Psoas muscle (tissue), 8 donors: ENCODE measurements around the gene GLT1D1. TPM values are rescaled to one million over a fixed set of nuclear protein-coding genes. Genes with fewer than 3 reads are reported as not detected.

Experiments used
- ATAC-seq, 4 donors: fragments of 200-7000 bp; cut with Tn5 transposase; one replicate each; pipeline ENCODE4 v1.9.1; 2020; ENCODE audit warnings: moderate library complexity in 3 of 4, mild to moderate bottlenecking in 2 of 4
- DNase-seq, 2 donors: peaks; one replicate each; pipeline ENCODE4 v3.0.0-alpha.2; 2020
- H3K27ac ChIP-seq: fragments of 200-600 bp; one replicate; pipeline ENCODE4 v1.8.0; 2022
- H3K27me3 ChIP-seq, 3 donors: fragments of 200-600 bp in 1 of 3; one replicate each; pipeline versions ENCODE4 v1.6.1 to v1.8.0; 2013 to 2022; ENCODE audit warnings: low read length in 2 of 3, mild to moderate bottlenecking in 2 of 3, moderate library complexity in 1 of 3; ENCODE audit not compliant: insufficient read depth in 3 of 3
- H3K36me3 ChIP-seq, 2 donors: fragments of 200-600 bp in 1 of 2; one replicate each; pipeline versions ENCODE4 v1.6.1 to v1.8.0; 2013 to 2022; ENCODE audit warnings: low read depth in 1 of 2, mild to moderate bottlenecking in 1 of 2, moderate library complexity in 1 of 2; ENCODE audit not compliant: insufficient read depth in 1 of 2
- H3K4me1 ChIP-seq: fragments of 200-600 bp; one replicate; pipeline ENCODE4 v1.8.0; 2022
- H3K4me3 ChIP-seq: fragments of 200-600 bp; one replicate; pipeline ENCODE4 v1.8.0; 2022; ENCODE audit warnings: mild to moderate bottlenecking
- H3K9me3 ChIP-seq: fragments of 200-600 bp; one replicate; pipeline ENCODE4 v1.8.0; 2022
- WGBS, 3 donors: extraction: QIAGEN DNeasy Blood & Tissue Kit; methylation state at CpG; one replicate each; pipeline versions ENCODE4 v1.1.6 to v1.1.7; 2013; 5-methylcytosine and 5-hydroxymethylcytosine counted together
- intact Hi-C, 2 donors: fragments of 100-400 bp; cut with DNase I; formaldehyde crosslinking; loops; one replicate each; pipeline versions ENCODE4 v1.11.0 to v1.14.2; 2022
- polyA plus RNA-seq, 3 donors: library from polyadenylated mRNA; stranded (reverse); fragments of 200-250 nt; gene quantifications; one replicate each; pipeline ENCODE4 v1.2.3, GENCODE V29; 2013
- total RNA-seq, 4 donors: library from RNA; stranded (reverse); fragmentation: NEBNext Ultra II Directional in 2 of 4; extraction: Animal tissue kit (Norgen Biotek cat#: 25700) in 2 of 4; gene quantifications; one replicate each; pipeline versions ENCODE4 v1.2.1 to v1.2.4, GENCODE V29; 2021 to 2023
- TF ChIP-seq, protein P1 (sequence below): fragments of 200-600 bp; IDR thresholded peaks from one replicate; pipeline ENCODE4 v1.8.0; 2022; ENCODE audit warnings: antibody characterized with exemption
- donor health status: healthy with polysubstance abuse.
- donor health status: DM: no; HTN: no; CAD: no; lungs with moderate emphysema.
- donor health status: Bipolar disorder and iron deficiency.
- donor health status: healthy.
- donor health status: DM: yes; HTN: yes; CAD: no.
- donor health status: DM: no; HTN: no; CAD: no.
- donor health status: DM: no; HTN: no; CAD: no.
- donor health status: DM: yes; HTN: yes; CAD: no.

Gene GLT1D1
- total and polyA plus RNA-seq, 7 donors: 0.32 to 3.1 (median 0.95) TPM

GRCh38 chr12:128981971-128982533 is 128.8 kb downstream of the GLT1D1 start:
- no peaks in the 10 kb centered on the region for H3K36me3 ChIP-seq
- WGBS, 3 donors: 36 to 55% (median 40%) methylated on average over 8 of the region's 8 CpGs
- intact Hi-C loops: no loop called here

GRCh38 chr12:128982933-128983332 is 129.7 kb downstream of the GLT1D1 start:
- Histone ChIP-seq H3K36me3 (no peaks in the 10 kb centered on the region), H3K27me3 (peaks cover 0 to 8% (median 3%) of the 10 kb centered on the region in 3 donors), H3K27ac (no peak overlapping the region), H3K4me1 (no peaks in the 10 kb centered on the region), H3K4me3 (no peak overlapping the region), H3K9me3 (no peaks in the 10 kb centered on the region)
- 75 to 87% (median 79%) methylated on average over 9 of the region's 9 CpGs for WGBS, 3 donors
- TF ChIP-seq, protein P1, sequence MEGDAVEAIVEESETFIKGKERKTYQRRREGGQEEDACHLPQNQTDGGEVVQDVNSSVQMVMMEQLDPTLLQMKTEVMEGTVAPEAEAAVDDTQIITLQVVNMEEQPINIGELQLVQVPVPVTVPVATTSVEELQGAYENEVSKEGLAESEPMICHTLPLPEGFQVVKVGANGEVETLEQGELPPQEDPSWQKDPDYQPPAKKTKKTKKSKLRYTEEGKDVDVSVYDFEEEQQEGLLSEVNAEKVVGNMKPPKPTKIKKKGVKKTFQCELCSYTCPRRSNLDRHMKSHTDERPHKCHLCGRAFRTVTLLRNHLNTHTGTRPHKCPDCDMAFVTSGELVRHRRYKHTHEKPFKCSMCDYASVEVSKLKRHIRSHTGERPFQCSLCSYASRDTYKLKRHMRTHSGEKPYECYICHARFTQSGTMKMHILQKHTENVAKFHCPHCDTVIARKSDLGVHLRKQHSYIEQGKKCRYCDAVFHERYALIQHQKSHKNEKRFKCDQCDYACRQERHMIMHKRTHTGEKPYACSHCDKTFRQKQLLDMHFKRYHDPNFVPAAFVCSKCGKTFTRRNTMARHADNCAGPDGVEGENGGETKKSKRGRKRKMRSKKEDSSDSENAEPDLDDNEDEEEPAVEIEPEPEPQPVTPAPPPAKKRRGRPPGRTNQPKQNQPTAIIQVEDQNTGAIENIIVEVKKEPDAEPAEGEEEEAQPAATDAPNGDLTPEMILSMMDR: no peak
- intact Hi-C loops: no loop called here
- ATAC-seq (no peak), DNase-seq (no peak)

More at GRCh38 chr12:128981971-128982533, 128.8 kb downstream of the GLT1D1 start:
- H3K4me3 ChIP-seq: no peak overlapping the region
- H3K27ac ChIP-seq: no peak overlapping the region
- H3K9me3 ChIP-seq: no peaks in the 10 kb centered on the region
- no peaks in the 10 kb centered on the region for H3K4me1 ChIP-seq
- DNase-seq (no peak), ATAC-seq (no peak)
- TF ChIP-seq, protein P1: no peak
- peaks cover 0 to 15% (median 2%) of the 10 kb centered on the region in 3 donors for H3K27me3 ChIP-seq

DNA sequence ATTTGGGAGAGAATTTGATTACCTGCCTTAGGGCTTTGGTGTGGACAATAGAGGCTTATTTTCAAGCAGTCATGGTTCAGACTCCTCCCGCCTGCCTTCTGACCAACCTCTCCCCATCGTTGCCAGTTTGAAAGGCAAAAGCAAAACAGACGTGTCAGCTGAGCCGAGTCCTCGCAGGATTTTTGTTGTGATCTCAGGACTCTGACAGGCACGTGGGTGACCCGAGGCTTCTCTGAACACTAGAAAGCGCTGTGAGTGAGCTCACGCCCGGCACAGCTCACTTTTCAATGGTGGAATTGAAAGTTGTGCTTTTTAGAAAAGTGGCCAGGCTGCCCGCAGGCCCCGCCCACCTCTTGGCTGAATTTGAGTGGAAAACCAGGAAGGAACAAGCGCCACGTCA is 130.1 kb downstream of the GLT1D1 start:
- Histone ChIP-seq H3K36me3 (no peaks in the 10 kb centered on the region), H3K4me3 (no peak overlapping the region), H3K27ac (no peak overlapping the region), H3K9me3 (no peaks in the 10 kb centered on the region), H3K4me1 (no peaks in the 10 kb centered on the region), H3K27me3 (peaks cover 0 to 4% (median 3%) of the 10 kb centered on the region in 3 donors)
- TF ChIP-seq, protein P1: no peak
- intact Hi-C loops: no loop called here
- no peak for DNase-seq
- 71 to 80% (median 76%) methylated on average over 14 of the region's 14 CpGs for WGBS, 3 donors
- no peak for ATAC-seq

DNA sequence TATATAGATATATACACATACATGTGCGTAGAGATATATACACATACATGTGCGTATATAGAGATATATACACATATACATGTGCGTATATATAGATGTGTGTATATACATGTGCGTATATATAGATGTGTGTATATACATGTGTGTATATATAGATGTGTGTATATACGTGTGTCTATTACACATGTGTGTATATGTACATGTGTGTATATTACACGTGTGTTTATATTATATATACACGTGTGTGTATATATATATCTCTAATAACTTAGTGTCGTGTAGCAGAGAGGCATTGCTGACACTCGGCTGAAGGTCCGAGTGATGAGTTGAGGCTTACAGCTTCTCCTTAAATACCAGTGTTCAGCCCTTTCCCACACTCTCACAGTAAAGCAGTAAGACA is 133.7 kb downstream of the GLT1D1 start:
- TF ChIP-seq, protein P1: no peak
- DNase-seq: no peak
- no peak overlapping the region for H3K4me3 ChIP-seq
- no peaks in the 10 kb centered on the region for H3K4me1 ChIP-seq
- intact Hi-C loops: no loop called here
- WGBS, 3 donors: 70 to 81% (median 78%) methylated on average over 10 of the region's 10 CpGs
- peaks cover 0 to 1% (median 0%) of the 10 kb centered on the region in 3 donors for H3K27me3 ChIP-seq
- peaks cover 3% of the 10 kb centered on the region for H3K9me3 ChIP-seq
- ATAC-seq: no peak
- H3K36me3 ChIP-seq: no peaks in the 10 kb centered on the region
- no peak overlapping the region for H3K27ac ChIP-seq

DNA sequence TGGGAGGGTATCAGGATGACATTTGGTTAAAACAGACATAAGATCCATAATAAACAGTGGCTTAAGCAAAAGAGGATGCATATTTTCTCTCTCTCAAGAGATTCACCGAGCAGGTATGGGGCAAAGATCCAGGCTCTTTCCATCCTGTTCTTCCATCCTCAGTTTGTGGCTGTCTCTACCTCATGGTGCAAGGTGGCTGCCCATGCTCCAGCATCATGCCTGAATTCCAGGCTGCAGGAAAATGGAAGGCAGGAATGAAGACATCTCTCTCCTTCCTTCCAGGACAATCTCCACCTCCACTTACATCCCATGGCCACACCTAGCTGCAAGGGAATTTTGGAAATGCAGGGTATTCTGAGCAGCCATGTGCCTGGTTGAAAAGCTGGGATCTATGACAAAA is 136.0 kb downstream of the GLT1D1 start:
- intact Hi-C loops: no loop called here
- TF ChIP-seq, protein P1: no peak
- Histone ChIP-seq H3K27ac (no peak overlapping the region), H3K36me3 (no peaks in the 10 kb centered on the region), H3K9me3 (peaks cover 3% of the 10 kb centered on the region), H3K4me1 (no peaks in the 10 kb centered on the region), H3K4me3 (no peak overlapping the region), H3K27me3 (peaks cover 0 to 1% (median 0%) of the 10 kb centered on the region in 3 donors)
- ATAC-seq (no peak), DNase-seq (no peak)
- 75 to 94% (median 80%) methylated on average over 1 of the region's 1 CpG for WGBS, 3 donors
